Measurements from ENCODE around the gene BCLAF1.

BCLAF1 gene

GRCh38 chr6:136309171-136309570 is 19.5 kb upstream of the BCLAF1 start:
- TF ChIP-seq CTCF (IDR thresholded peaks at IDR 0.05), result no peak

GRCh38 chr6:136307351-136307750 is 17.7 kb upstream of the BCLAF1 start:
- no peak for TF ChIP-seq CTCF (IDR thresholded peaks at IDR 0.05)

GRCh38 chr6:136306466-136306865 is 16.8 kb upstream of the BCLAF1 start:
- no peak for TF ChIP-seq CTCF (IDR thresholded peaks at IDR 0.05)

GRCh38 chr6:136304410-136304809 is 14.8 kb upstream of the BCLAF1 start:
- no peak for TF ChIP-seq CTCF (IDR thresholded peaks at IDR 0.05)

GRCh38 chr6:136303516-136303915 is 13.9 kb upstream of the BCLAF1 start:
- TF ChIP-seq CTCF (IDR thresholded peaks at IDR 0.05), result no peak

- TF ChIP-seq CTCF (IDR thresholded peaks at IDR 0.05), result no peak
These were observed 5.0 kb upstream of the BCLAF1 start for GRCh38 chr6:136294621-136295020.

GRCh38 chr6:136290410-136291010 is 864 bp upstream of the BCLAF1 start:
- TF ChIP-seq CTCF (IDR thresholded peaks at IDR 0.05), result no peak

GRCh38 chr6:136289327-136289578 is 393 bp downstream of the BCLAF1 start:
- no peak for TF ChIP-seq CTCF (IDR thresholded peaks at IDR 0.05)

Measured in LNCAP (cell line).